Smooth muscle cell (in vitro differentiated cells): Measurements from ENCODE around the gene CDKAL1. TPM values are rescaled to one million over a fixed set of nuclear protein-coding genes. Genes with fewer than 3 reads are reported as not detected.

ENCODE experiments used
- DNase-seq: peaks from one replicate; lab custom pipeline; 2025; ENCODE audit not compliant: unreplicated experiment; lab: John Stamatoyannopoulos, UW
- H2AFZ ChIP-seq: fragments of 200-600 bp; sonication (generic); 2 replicates; pipeline ENCODE4 v1.6.0; 2016; ENCODE audit warnings: antibody characterized with exemption, low read depth, mild to moderate bottlenecking
- H3F3A ChIP-seq: fragments of 200-600 bp; sonication (generic); 2 replicates; pipeline ENCODE4 v1.6.0; 2017; ENCODE audit warnings: antibody characterized with exemption, low read depth
- H3K27ac ChIP-seq: fragments of 200-600 bp; sonication (generic); 2 replicates; pipeline ENCODE4 v1.5.1; 2016; ENCODE audit warnings: low read depth, mild to moderate bottlenecking
- H3K27me3 ChIP-seq: fragments of 200-600 bp; sonication (generic); 2 replicates; pipeline ENCODE4 v1.6.1; 2016; ENCODE audit warnings: low read depth, mild to moderate bottlenecking
- H3K36me3 ChIP-seq: fragments of 200-600 bp; sonication (generic); 2 replicates; pipeline ENCODE4 v1.5.1; 2016; ENCODE audit warnings: low read depth
- H3K4me1 ChIP-seq: fragments of 200-600 bp; sonication (generic); 2 replicates; pipeline ENCODE4 v1.5.1; 2016; ENCODE audit warnings: low read depth
- H3K4me2 ChIP-seq: fragments of 200-600 bp; sonication (generic); 2 replicates; pipeline ENCODE4 v1.6.0; 2016; ENCODE audit warnings: mild to moderate bottlenecking
- H3K4me3 ChIP-seq: fragments of 200-600 bp; sonication (generic); 2 replicates; pipeline ENCODE4 v1.5.1; 2016; ENCODE audit warnings: mild to moderate bottlenecking
- H3K79me2 ChIP-seq: fragments of 200-600 bp; sonication (generic); 2 replicates; pipeline ENCODE4 v1.6.0; 2016; ENCODE audit warnings: low read depth, mild to moderate bottlenecking
- H3K9ac ChIP-seq: fragments of 200-600 bp; sonication (generic); 2 replicates; pipeline ENCODE4 v1.6.0; 2016; ENCODE audit warnings: low read depth
- H3K9me3 ChIP-seq: fragments of 200-600 bp; sonication (generic); replicated peaks from 2 replicates; pipeline ENCODE4 v1.5.1; 2016; ENCODE audit warnings: low read depth
- H4K20me1 ChIP-seq: fragments of 200-600 bp; sonication (generic); 2 replicates; pipeline ENCODE4 v1.6.0; 2016; ENCODE audit warnings: low read depth
- CTCF ChIP-seq: fragments of 200-600 bp; sonication (generic); IDR thresholded peaks from 2 replicates; pipeline ENCODE4 v1.5.1; 2017; ENCODE audit warnings: borderline replicate concordance, mild to moderate bottlenecking, antibody characterized with exemption; ENCODE audit not compliant: insufficient read depth, poor library complexity, severe bottlenecking
- WGBS: methylation state at CpG from one replicate; pipeline ENCODE4 v1.1.7; 2016; ENCODE audit warnings: low lambda C conversion rate; 5-methylcytosine and 5-hydroxymethylcytosine counted together
- polyA plus RNA-seq: library from polyadenylated mRNA; unstranded; fragments of >200 nt; fragmentation: Nextera tagmentation; extraction: Ambion mirVana; gene quantifications from 2 replicates; pipeline ENCODE4 v1.2.1, GENCODE V29; 2016
- total RNA-seq: library from RNA; depleted of rRNA; stranded (reverse); fragments of >200 nt; gene quantifications from 2 replicates; pipeline ENCODE4 v1.2.3, GENCODE V29; 2014

Gene CDKAL1
- total and polyA plus RNA-seq, 2 experiments from 2014 or later = 16.5 to 16.6 TPM

- no peak for TF ChIP-seq CTCF
- DNase-seq = no peak
- no peak overlapping the region for H3K9ac ChIP-seq
- H3K4me2 ChIP-seq = no peak overlapping the region
- no peaks in the 10 kb centered on the region for H3F3A ChIP-seq
- no peaks in the 10 kb centered on the region for H3K36me3 ChIP-seq
- no peaks in the 10 kb centered on the region for H3K4me1 ChIP-seq
- no peak overlapping the region for H3K27ac ChIP-seq
- no peaks in the 10 kb centered on the region for H3K79me2 ChIP-seq
- no peak overlapping the region for H2AFZ ChIP-seq
- H4K20me1 ChIP-seq = no peaks in the 10 kb centered on the region
- no peaks in the 10 kb centered on the region for H3K9me3 ChIP-seq
- no peak overlapping the region for H3K4me3 ChIP-seq
- no peaks in the 10 kb centered on the region for H3K27me3 ChIP-seq
- WGBS = 97% methylated on average over 3 of the region's 3 CpGs
These were observed 267.3 kb downstream of the CDKAL1 start for GRCh38 chr6:20801595-20801994.

GRCh38 chr6:20802596-20802995 lies 268.3 kb downstream of the CDKAL1 start:
- Histone ChIP-seq H3K9me3 (no peaks in the 10 kb centered on the region), H3K9ac (no peak overlapping the region), H4K20me1 (no peaks in the 10 kb centered on the region), H3K4me2 (peak overlapping the region; percentile 60), H3K27me3 (no peaks in the 10 kb centered on the region), H3K79me2 (no peaks in the 10 kb centered on the region), H3K36me3 (no peaks in the 10 kb centered on the region), H3K4me1 (no peaks in the 10 kb centered on the region), H3F3A (no peaks in the 10 kb centered on the region), H3K4me3 (no peak overlapping the region), H3K27ac (no peak overlapping the region), H2AFZ (no peak overlapping the region)
- 16% methylated on average over 1 of the region's 1 CpG for WGBS
- DNase-seq = no peak
- no peak for TF ChIP-seq CTCF

- no peak for TF ChIP-seq CTCF
- Histone ChIP-seq H3K36me3 (no peaks in the 10 kb centered on the region), H3K79me2 (no peaks in the 10 kb centered on the region), H3K9me3 (no peaks in the 10 kb centered on the region), H3K4me2 (no peak overlapping the region), H4K20me1 (no peaks in the 10 kb centered on the region), H3K27ac (peak overlapping the region; percentile 16), H3K9ac (no peak overlapping the region), H3F3A (peaks cover 9% of the 10 kb centered on the region), H3K4me1 (no peaks in the 10 kb centered on the region), H3K4me3 (no peak overlapping the region), H2AFZ (no peak overlapping the region), H3K27me3 (no peaks in the 10 kb centered on the region)
- DNase-seq = no peak
- 64% methylated on average over 1 of the region's 1 CpG for WGBS
These were observed 270.8 kb downstream of the CDKAL1 start for GRCh38 chr6:20805021-20805420.

- no peak overlapping the region for H3K9ac ChIP-seq
- no peaks in the 10 kb centered on the region for H3K79me2 ChIP-seq
- no peaks in the 10 kb centered on the region for H4K20me1 ChIP-seq
- H3K4me1 ChIP-seq = peaks cover 11% of the 10 kb centered on the region
- no peak overlapping the region for H3K4me2 ChIP-seq
- H3K4me3 ChIP-seq = no peak overlapping the region
- H3F3A ChIP-seq = peaks cover 9% of the 10 kb centered on the region
- no peak for TF ChIP-seq CTCF
- H3K9me3 ChIP-seq = no peaks in the 10 kb centered on the region
- no peak overlapping the region for H3K27ac ChIP-seq
- H3K36me3 ChIP-seq = no peaks in the 10 kb centered on the region
- H3K27me3 ChIP-seq = no peaks in the 10 kb centered on the region
- no peak overlapping the region for H2AFZ ChIP-seq
- no peak for DNase-seq
- 95% methylated on average over 3 of the region's 3 CpGs for WGBS
These were observed 272.4 kb downstream of the CDKAL1 start for GRCh38 chr6:20806669-20807068.
